H1 (cell line): Measurements from ENCODE around the gene PBXIP1. TPM values are rescaled to one million over a fixed set of nuclear protein-coding genes. Genes with fewer than 3 reads are reported as not detected.

Experiments used
- CTCF ChIA-PET: fragments of 300-600 bp; sonication (Branson Sonifier 250); formaldehyde crosslinking; loops from one replicate; lab custom pipeline; 2021; ENCODE audit not compliant: partially characterized antibody; lab: Charles Lee
- POLR2A ChIA-PET: fragments of 300-600 bp; sonication (Branson Sonifier 250); formaldehyde crosslinking; loops from one replicate; lab custom pipeline; 2021; ENCODE audit warnings: inconsistent platforms; ENCODE audit not compliant: partially characterized antibody; lab: Charles Lee
- DNase-seq, 2 experiments: peaks; one replicate each; pipeline versions ENCODE4 v3.0.0 to v3.0.0-alpha.2; 2010 to 2022; ENCODE audit warnings: low spot score in 2 of 2, low read depth in 1 of 2, mixed read lengths in 1 of 2
- FAIRE-seq: peaks from 2 replicates; lab custom pipeline; 2011; peaks lifted over from hg19 to GRCh38; lab: Jason Lieb, UNC
- H2AFZ ChIP-seq: 2 replicates; pipeline ENCODE4 v1.8.1; 2012; ENCODE audit warnings: low read length, inconsistent platforms
- H2AK5ac ChIP-seq: 2 replicates; pipeline ENCODE4 v1.6.1; 2013; ENCODE audit warnings: low read depth, low read length
- H2BK120ac ChIP-seq: replicated peaks from 2 replicates; pipeline ENCODE3; 2013; ENCODE audit warnings: low read depth, low read length, inconsistent platforms
- H2BK12ac ChIP-seq: 2 replicates; pipeline ENCODE4 v1.6.1; 2013; ENCODE audit warnings: low read depth, low read length
- H2BK15ac ChIP-seq: 2 replicates; pipeline ENCODE4 v1.6.1; 2013; ENCODE audit warnings: low read length
- H2BK20ac ChIP-seq: 2 replicates; pipeline ENCODE4 v1.6.1; 2013; ENCODE audit warnings: low read length
- H2BK5ac ChIP-seq: 2 replicates; pipeline ENCODE4 v1.6.1; 2013; ENCODE audit warnings: low read depth, low read length
- H3K14ac ChIP-seq: 2 replicates; pipeline ENCODE4 v1.6.1; 2013; ENCODE audit warnings: inconsistent platforms; ENCODE audit not compliant: insufficient read length
- H3K18ac ChIP-seq: 2 replicates; pipeline ENCODE4 v1.6.1; 2013; ENCODE audit warnings: low read length; ENCODE audit errors: extremely low read depth
- H3K23ac ChIP-seq: 2 replicates; pipeline ENCODE4 v1.6.1; 2013; ENCODE audit warnings: inconsistent platforms; ENCODE audit not compliant: insufficient read length
- H3K23me2 ChIP-seq: 2 replicates; pipeline ENCODE4 v1.6.1; 2013; ENCODE audit warnings: low read depth, low read length
- H3K27ac ChIP-seq: 2 replicates; pipeline ENCODE4 v1.6.1; 2011; ENCODE audit warnings: low read depth, low read length, inconsistent platforms
- H3K27me3 ChIP-seq, 4 experiments: replicated peaks in 1 of 4; 1 replicate in 1 of 4; 2 replicates in 3 of 4; pipeline versions ENCODE4 v1.6.1 to v1.8.1; 2011 to 2013; ENCODE audit warnings: low read length in 3 of 4, mild to moderate bottlenecking in 3 of 4, inconsistent platforms in 2 of 4, mixed read lengths in 2 of 4, moderate library complexity in 1 of 4; ENCODE audit not compliant: control insufficient read depth in 3 of 4, insufficient read depth in 3 of 4; ENCODE audit errors: extremely low read depth in 1 of 4
- H3K36me3 ChIP-seq, 4 experiments: 2 replicates each; pipeline versions ENCODE4 v1.6.1 to v1.8.1; 2011 to 2013; ENCODE audit warnings: mild to moderate bottlenecking in 4 of 4, low read length in 3 of 4, moderate library complexity in 2 of 4, control low read depth in 1 of 4, inconsistent platforms in 1 of 4; ENCODE audit not compliant: insufficient read depth in 4 of 4, control insufficient read depth in 2 of 4
- H3K4ac ChIP-seq: replicated peaks from 2 replicates; pipeline ENCODE3; 2013; ENCODE audit warnings: low read length, low read depth, mixed read lengths, inconsistent platforms; ENCODE audit not compliant: insufficient read length
- H3K4me1 ChIP-seq, 4 experiments: replicated peaks in 1 of 4; 1 replicate in 1 of 4; 2 replicates in 3 of 4; pipeline versions ENCODE4 v1.6.1 to v1.8.1; 2011 to 2013; ENCODE audit warnings: low read length in 3 of 4, inconsistent platforms in 2 of 4, mixed read lengths in 1 of 4; ENCODE audit not compliant: insufficient read depth in 4 of 4, control insufficient read depth in 3 of 4
- H3K4me2 ChIP-seq, 2 experiments: 2 replicates each; pipeline versions ENCODE4 v1.6.1 to v1.8.1; 2011 to 2013; ENCODE audit warnings: low read depth in 2 of 2, low read length in 2 of 2, control low read depth in 1 of 2, inconsistent platforms in 1 of 2, mild to moderate bottlenecking in 1 of 2; ENCODE audit not compliant: insufficient read depth in 1 of 2
- H3K4me3 ChIP-seq, 4 experiments: fragments of 200-600, 300-600 bp in 1 of 4; sonication (generic), shearing (Covaris generic), sonication (Bioruptor Twin) in 1 of 4; 2 replicates each; pipeline versions ENCODE4 v1.5.1 to v1.8.1; 2011 to 2016; ENCODE audit warnings: low read length in 4 of 4, low read depth in 3 of 4, control low read depth in 2 of 4, inconsistent platforms in 2 of 4, mild to moderate bottlenecking in 2 of 4, mixed read lengths in 1 of 4, moderate library complexity in 1 of 4; ENCODE audit not compliant: insufficient read depth in 2 of 4; ENCODE audit errors: extremely low read depth in 1 of 4
- H3K56ac ChIP-seq: replicated peaks from 2 replicates; pipeline ENCODE3; 2013; ENCODE audit warnings: low read depth, mild to moderate bottlenecking, mixed read lengths, low read length, inconsistent platforms; ENCODE audit not compliant: insufficient read length
- H3K79me1 ChIP-seq: 2 replicates; pipeline ENCODE4 v1.6.1; 2013; ENCODE audit warnings: low read depth, low read length, control low read depth
- H3K79me2 ChIP-seq, 2 experiments: 2 replicates each; pipeline versions ENCODE4 v1.6.1 to v1.8.1; 2012 to 2013; ENCODE audit warnings: low read length in 2 of 2, mild to moderate bottlenecking in 2 of 2, inconsistent platforms in 1 of 2; ENCODE audit not compliant: insufficient read depth in 2 of 2, control insufficient read depth in 1 of 2
- H3K9ac ChIP-seq, 4 experiments: replicated peaks in 1 of 4; 1 replicate in 1 of 4; 2 replicates in 3 of 4; pipeline versions ENCODE4 v1.6.1 to v1.8.1; 2011 to 2013; ENCODE audit warnings: low read depth in 3 of 4, low read length in 3 of 4, control low read depth in 2 of 4, mild to moderate bottlenecking in 2 of 4, moderate library complexity in 2 of 4, inconsistent platforms in 1 of 4; ENCODE audit errors: extremely low read depth in 1 of 4
- H3K9me3 ChIP-seq, 2 experiments: 2 replicates each; pipeline versions ENCODE4 v1.6.1 to v1.8.1; 2012 to 2013; ENCODE audit warnings: mild to moderate bottlenecking in 2 of 2, moderate library complexity in 2 of 2, control low read depth in 1 of 2, inconsistent platforms in 1 of 2, low read depth in 1 of 2, low read length in 1 of 2, mixed read lengths in 1 of 2; ENCODE audit not compliant: insufficient read depth in 2 of 2
- H4K20me1 ChIP-seq, 2 experiments: replicated peaks in 1 of 2; 2 replicates each; pipeline versions ENCODE3 to v1.8.1; 2011 to 2013; ENCODE audit warnings: inconsistent platforms in 2 of 2, low read length in 2 of 2, mild to moderate bottlenecking in 1 of 2; ENCODE audit not compliant: insufficient read depth in 2 of 2, control insufficient read depth in 1 of 2
- H4K5ac ChIP-seq: 2 replicates; pipeline ENCODE4 v1.6.1; 2013; ENCODE audit warnings: low read length, low read depth, mixed read lengths, inconsistent platforms; ENCODE audit not compliant: insufficient read length
- H4K8ac ChIP-seq: 2 replicates; pipeline ENCODE4 v1.8.0; 2013; ENCODE audit warnings: mild to moderate bottlenecking, moderate library complexity, low read length, inconsistent platforms; ENCODE audit not compliant: insufficient read depth; ENCODE audit errors: extremely low read depth
- H4K91ac ChIP-seq: replicated peaks from 2 replicates; pipeline ENCODE3; 2013; ENCODE audit warnings: low read length, mixed read lengths, inconsistent platforms; ENCODE audit not compliant: insufficient read length
- ASH2L ChIP-seq: fragments of 200-600, 300-600 bp; sonication (generic); IDR thresholded peaks from one replicate; pipeline ENCODE4 v1.7.1; 2017; ENCODE audit warnings: low read length
- BRCA1 ChIP-seq: IDR thresholded peaks from 2 replicates; pipeline ENCODE4 v1.6.1; 2012; ENCODE audit warnings: low read depth, low read length, improper control_type of control experiment
- CBX8 ChIP-seq: fragments of 300-800, 300-1000 bp; sonication (generic); IDR thresholded peaks from 2 replicates; pipeline ENCODE4 v1.7.1; 2016; ENCODE audit warnings: low read depth, low read length, borderline replicate concordance
- EZH2 ChIP-seq: fragments of 200-600 bp; sonication (generic); IDR thresholded peaks from 2 replicates; pipeline ENCODE4 v1.7.1; 2012; ENCODE audit warnings: low read depth, mild to moderate bottlenecking, moderate library complexity, low read length, inconsistent platforms; ENCODE audit not compliant: severe bottlenecking
- FOSL1 ChIP-seq: IDR thresholded peaks from 2 replicates; pipeline ENCODE4 v1.6.1; 2011; ENCODE audit warnings: mild to moderate bottlenecking, low read depth, low read length, moderate library complexity; ENCODE audit not compliant: insufficient read depth
- GABPA ChIP-seq: IDR thresholded peaks from 2 replicates; pipeline ENCODE4 v1.6.1; 2011; ENCODE audit warnings: mild to moderate bottlenecking, low read length, moderate library complexity, borderline replicate concordance; ENCODE audit not compliant: insufficient read depth
- GTF2F1 ChIP-seq: IDR thresholded peaks from 2 replicates; pipeline ENCODE4 v1.6.1; 2012; ENCODE audit warnings: low read depth, low read length, improper control_type of control experiment, borderline replicate concordance
- MAFK ChIP-seq: IDR thresholded peaks from 2 replicates; pipeline ENCODE4 v1.6.1; 2012; ENCODE audit warnings: low read depth, mild to moderate bottlenecking, improper control_type of control experiment, low read length
- MAX ChIP-seq: IDR thresholded peaks from 2 replicates; pipeline ENCODE4 v1.6.1; 2012; ENCODE audit warnings: inconsistent platforms
- NRF1 ChIP-seq: IDR thresholded peaks from 2 replicates; pipeline ENCODE4 v1.6.1; 2011; ENCODE audit warnings: mild to moderate bottlenecking, low read depth, low read length, improper control_type of control experiment
- POLR2A ChIP-seq, 2 experiments: IDR thresholded peaks; 1 replicate in 1 of 2; 2 replicates in 1 of 2; pipeline ENCODE4 v1.6.1; 2011; ENCODE audit warnings: low read depth in 2 of 2, low read length in 2 of 2, mild to moderate bottlenecking in 2 of 2; ENCODE audit errors: control extremely low read depth in 1 of 2
- POLR2AphosphoS5 ChIP-seq: IDR thresholded peaks from 2 replicates; pipeline ENCODE4 v1.6.1; 2011; ENCODE audit warnings: low read depth, low read length
- TAF7 ChIP-seq: optimal IDR thresholded peaks from 2 replicates; pipeline ENCODE3; 2011; ENCODE audit warnings: low read depth, mild to moderate bottlenecking, inconsistent platforms, low read length, moderate library complexity, borderline replicate concordance
- TCF12 ChIP-seq: IDR thresholded peaks from 2 replicates; pipeline ENCODE4 v1.6.1; 2011; ENCODE audit warnings: low read depth, mild to moderate bottlenecking, low read length
- TEAD4 ChIP-seq: IDR thresholded peaks from 2 replicates; pipeline ENCODE4 v1.6.1; 2012; ENCODE audit warnings: low read depth, low read length, inconsistent platforms, mixed read lengths
- WGBS, 2 experiments: shearing (Covaris generic) in 1 of 2; methylation state at CpG; one replicate each; pipeline versions ENCODE4 v1.1.6 to v1.1.7; 2013 to 2015; ENCODE audit warnings: low lambda C conversion rate in 2 of 2, mixed read lengths in 2 of 2, inconsistent platforms in 1 of 2, low coverage in 1 of 2, missing lambda C conversion rate in 1 of 2; ENCODE audit not compliant: insufficient replicate concordance in 2 of 2, insufficient coverage in 1 of 2, insufficient read length in 1 of 2; ENCODE audit errors: extremely low coverage in 1 of 2, missing lambda C conversion rate in 1 of 2; 5-methylcytosine and 5-hydroxymethylcytosine counted together
- polyA plus RNA-seq, 7 experiments: library from polyadenylated mRNA; depleted of rRNA in 3 of 7; stranded (reverse) in 5 of 7; unstranded in 2 of 7; fragments of >200 nt in 5 of 7; fragments of 200-250 nt in 2 of 7; gene quantifications; 1 replicate in 5 of 7; 2 replicates in 1 of 7; 4 replicates in 1 of 7; pipeline versions ENCODE4 v1.2.1 to v1.2.3, GENCODE V29; 2011 to 2013; ENCODE audit warnings: missing spikeins in 2 of 7, mixed read lengths in 2 of 7
- total RNA-seq: library from RNA; stranded (reverse); fragmentation: NEBNext Ultra II Directional; extraction: Animal tissue kit (Norgen Biotek cat#: 25700); gene quantifications from 2 replicates; pipeline ENCODE4 v1.2.1, GENCODE V29; 2021

PBXIP1 gene
- total and polyA plus RNA-seq, 2 of the 8 experiments (the other 6 are each of a cell fraction or from before 2014, with no cell fraction given): 12.0 to 19.8 TPM

- H2AK5ac ChIP-seq: no peak overlapping the region
- no peak overlapping the region for H2BK120ac ChIP-seq
- H3K79me1 ChIP-seq: no peaks in the 10 kb centered on the region; the same call in 1 of the 2 replicates
- H2BK20ac ChIP-seq: no peak overlapping the region
- H3K4me3 ChIP-seq: no peak overlapping the region
- no peaks in the 10 kb centered on the region for H3K9me3 ChIP-seq
- H3K14ac ChIP-seq: no peak overlapping the region
- 0 out of 2 replicates have a peak overlapping the region, but pooled peaks have one; percentile 0 for H2BK15ac ChIP-seq
- no peak overlapping the region for H2AFZ ChIP-seq
- H4K20me1 ChIP-seq: no peaks in the 10 kb centered on the region
- H3K23me2 ChIP-seq: peaks cover 12% of the 10 kb centered on the region
- no peak overlapping the region for H3K23ac ChIP-seq
- no peak overlapping the region for H4K5ac ChIP-seq
- no peak overlapping the region for H3K18ac ChIP-seq
- POLR2A ChIA-PET: interaction anchor here (0.9 to 1.4 kb wide), 4 partner anchors 12 to 34 kb away, joined by 3 to 7 read pairs (median 5); partner anchors contain the start of genes PBXIP1 and SHC1
- WGBS, 2 experiments: 60% methylated on average over 1 of the region's 1 CpG; no CpG with 5 or more reads in 1 of the 2 experiments
- FAIRE-seq (no peak), DNase-seq (no peak)
- H3K36me3 ChIP-seq: no peaks in the 10 kb centered on the region
- no peaks in the 10 kb centered on the region for H3K79me2 ChIP-seq
- H4K8ac ChIP-seq: no peak overlapping the region
- peaks cover 4 to 9% (median 7%) of the 10 kb centered on the region in 4 experiments; a peak in 6 of 7 replicates for H3K4me1 ChIP-seq
- H2BK12ac ChIP-seq: no peak overlapping the region
- CTCF ChIA-PET: interaction anchor here (0.7 to 1.4 kb wide), 11 partner anchors 20 to 359 kb away, joined by 3 to 5 read pairs (median 3); partner anchors contain the start of gene EFNA4
- H2BK5ac ChIP-seq: no peak overlapping the region
- no peak overlapping the region for H3K4me2 ChIP-seq
- H3K9ac ChIP-seq: no peak overlapping the region
- no peak overlapping the region for H4K91ac ChIP-seq
- no peaks in the 10 kb centered on the region for H3K27me3 ChIP-seq
- H3K4ac ChIP-seq: no peak overlapping the region
- H3K56ac ChIP-seq: no peak overlapping the region
- no peak overlapping the region for H3K27ac ChIP-seq
- no peak for TF ChIP-seq TCF12
- no peak for TF ChIP-seq CBX8
- TF ChIP-seq TEAD4: no peak
- no peak for TF ChIP-seq POLR2A (IDR thresholded peaks at IDR 0.05; ENCODE audit: control extremely low read depth in 1 of 2, low read depth in 2 of 2, low read length in 2 of 2)
- TF ChIP-seq MAFK: no peak
- TF ChIP-seq FOSL1: no peak
- no peak for TF ChIP-seq POLR2AphosphoS5
- TF ChIP-seq ASH2L: no peak
- no peak for TF ChIP-seq GABPA
- no peak for TF ChIP-seq NRF1
- no peak for TF ChIP-seq TAF7
- no peak for TF ChIP-seq MAX
- TF ChIP-seq GTF2F1: no peak
- TF ChIP-seq EZH2: no peak
- TF ChIP-seq BRCA1: no peak
These were observed 15.7 kb downstream of the PBXIP1 start for GRCh38 chr1:154940213-154940560.
